ENCODE measurements around the gene TGFBR3. TPM values are rescaled to one million over a fixed set of nuclear protein-coding genes. Genes with fewer than 3 reads are reported as not detected.

Gene TGFBR3
- total and polyA plus RNA-seq, 2 of the 13 experiments (the other 11 are each of a cell fraction or from before 2014, with no cell fraction given): 76.5 to 195 TPM

DNA sequence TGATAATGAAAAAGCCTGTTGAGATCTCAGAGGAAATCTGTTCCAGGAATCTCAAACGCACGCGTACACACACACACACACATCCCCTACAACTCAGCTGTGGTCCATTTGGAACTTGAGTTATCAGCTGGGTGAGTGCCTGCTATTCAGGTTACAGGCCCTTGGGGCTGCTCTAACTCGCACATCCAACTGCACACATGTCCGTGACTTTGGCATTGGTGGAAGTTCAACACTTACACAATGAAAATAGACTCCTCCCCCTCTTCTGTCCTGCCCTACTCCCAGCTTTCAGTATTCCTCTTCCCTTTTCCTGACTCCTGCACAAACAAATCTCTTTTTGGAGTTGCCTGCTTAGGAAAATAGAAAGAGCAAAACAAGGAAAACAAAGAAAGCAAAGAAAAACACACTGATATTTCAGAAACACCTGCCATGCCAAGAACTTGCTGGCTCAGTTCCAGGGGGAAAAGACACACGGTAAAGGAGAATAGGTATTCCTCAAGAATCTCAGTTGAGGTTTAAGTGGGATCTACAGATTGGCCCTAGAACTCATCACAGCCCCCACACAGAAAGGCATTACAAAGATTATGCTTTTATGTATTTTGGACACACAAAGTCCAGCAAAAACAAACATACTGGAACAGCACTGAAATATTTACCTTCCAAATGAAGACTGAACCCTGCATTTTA lies 140.9 kb downstream of the TGFBR3 start (continued):
- TF ChIP-seq, protein P1, sequence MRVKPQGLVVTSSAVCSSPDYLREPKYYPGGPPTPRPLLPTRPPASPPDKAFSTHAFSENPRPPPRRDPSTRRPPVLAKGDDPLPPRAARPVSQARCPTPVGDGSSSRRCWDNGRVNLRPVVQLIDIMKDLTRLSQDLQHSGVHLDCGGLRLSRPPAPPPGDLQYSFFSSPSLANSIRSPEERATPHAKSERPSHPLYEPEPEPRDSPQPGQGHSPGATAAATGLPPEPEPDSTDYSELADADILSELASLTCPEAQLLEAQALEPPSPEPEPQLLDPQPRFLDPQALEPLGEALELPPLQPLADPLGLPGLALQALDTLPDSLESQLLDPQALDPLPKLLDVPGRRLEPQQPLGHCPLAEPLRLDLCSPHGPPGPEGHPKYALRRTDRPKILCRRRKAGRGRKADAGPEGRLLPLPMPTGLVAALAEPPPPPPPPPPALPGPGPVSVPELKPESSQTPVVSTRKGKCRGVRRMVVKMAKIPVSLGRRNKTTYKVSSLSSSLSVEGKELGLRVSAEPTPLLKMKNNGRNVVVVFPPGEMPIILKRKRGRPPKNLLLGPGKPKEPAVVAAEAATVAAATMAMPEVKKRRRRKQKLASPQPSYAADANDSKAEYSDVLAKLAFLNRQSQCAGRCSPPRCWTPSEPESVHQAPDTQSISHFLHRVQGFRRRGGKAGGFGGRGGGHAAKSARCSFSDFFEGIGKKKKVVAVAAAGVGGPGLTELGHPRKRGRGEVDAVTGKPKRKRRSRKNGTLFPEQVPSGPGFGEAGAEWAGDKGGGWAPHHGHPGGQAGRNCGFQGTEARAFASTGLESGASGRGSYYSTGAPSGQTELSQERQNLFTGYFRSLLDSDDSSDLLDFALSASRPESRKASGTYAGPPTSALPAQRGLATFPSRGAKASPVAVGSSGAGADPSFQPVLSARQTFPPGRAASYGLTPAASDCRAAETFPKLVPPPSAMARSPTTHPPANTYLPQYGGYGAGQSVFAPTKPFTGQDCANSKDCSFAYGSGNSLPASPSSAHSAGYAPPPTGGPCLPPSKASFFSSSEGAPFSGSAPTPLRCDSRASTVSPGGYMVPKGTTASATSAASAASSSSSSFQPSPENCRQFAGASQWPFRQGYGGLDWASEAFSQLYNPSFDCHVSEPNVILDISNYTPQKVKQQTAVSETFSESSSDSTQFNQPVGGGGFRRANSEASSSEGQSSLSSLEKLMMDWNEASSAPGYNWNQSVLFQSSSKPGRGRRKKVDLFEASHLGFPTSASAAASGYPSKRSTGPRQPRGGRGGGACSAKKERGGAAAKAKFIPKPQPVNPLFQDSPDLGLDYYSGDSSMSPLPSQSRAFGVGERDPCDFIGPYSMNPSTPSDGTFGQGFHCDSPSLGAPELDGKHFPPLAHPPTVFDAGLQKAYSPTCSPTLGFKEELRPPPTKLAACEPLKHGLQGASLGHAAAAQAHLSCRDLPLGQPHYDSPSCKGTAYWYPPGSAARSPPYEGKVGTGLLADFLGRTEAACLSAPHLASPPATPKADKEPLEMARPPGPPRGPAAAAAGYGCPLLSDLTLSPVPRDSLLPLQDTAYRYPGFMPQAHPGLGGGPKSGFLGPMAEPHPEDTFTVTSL (CRISPR knock-in tag; IDR thresholded peaks at IDR 0.05; ENCODE audit: borderline replicate concordance): no peak; the same call in 1 of the 2 replicates
- no peak for TF ChIP-seq TARDBP (CRISPR knock-in tag; IDR thresholded peaks at IDR 0.05)
- no peak for TF ChIP-seq PCBP2 (optimal IDR thresholded peaks at IDR 0.05; ENCODE audit: low read depth, low read length, poor library complexity, severe bottlenecking)
- no peak for TF ChIP-seq ESRRA (CRISPR knock-in tag; IDR thresholded peaks at IDR 0.05; ENCODE audit: low read depth)
- TF ChIP-seq ZFP37 (CRISPR knock-in tag; IDR thresholded peaks at IDR 0.05; ENCODE audit: borderline replicate concordance): no peak
- TF ChIP-seq, protein P2, sequence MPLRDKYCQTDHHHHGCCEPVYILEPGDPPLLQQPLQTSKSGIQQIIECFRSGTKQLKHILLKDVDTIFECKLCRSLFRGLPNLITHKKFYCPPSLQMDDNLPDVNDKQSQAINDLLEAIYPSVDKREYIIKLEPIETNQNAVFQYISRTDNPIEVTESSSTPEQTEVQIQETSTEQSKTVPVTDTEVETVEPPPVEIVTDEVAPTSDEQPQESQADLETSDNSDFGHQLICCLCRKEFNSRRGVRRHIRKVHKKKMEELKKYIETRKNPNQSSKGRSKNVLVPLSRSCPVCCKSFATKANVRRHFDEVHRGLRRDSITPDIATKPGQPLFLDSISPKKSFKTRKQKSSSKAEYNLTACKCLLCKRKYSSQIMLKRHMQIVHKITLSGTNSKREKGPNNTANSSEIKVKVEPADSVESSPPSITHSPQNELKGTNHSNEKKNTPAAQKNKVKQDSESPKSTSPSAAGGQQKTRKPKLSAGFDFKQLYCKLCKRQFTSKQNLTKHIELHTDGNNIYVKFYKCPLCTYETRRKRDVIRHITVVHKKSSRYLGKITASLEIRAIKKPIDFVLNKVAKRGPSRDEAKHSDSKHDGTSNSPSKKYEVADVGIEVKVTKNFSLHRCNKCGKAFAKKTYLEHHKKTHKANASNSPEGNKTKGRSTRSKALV (CRISPR knock-in tag; IDR thresholded peaks at IDR 0.05): no peak
- no peak for TF ChIP-seq RFXAP (CRISPR knock-in tag; IDR thresholded peaks at IDR 0.05; ENCODE audit: borderline replicate concordance)
- TF ChIP-seq ZNF644 (CRISPR knock-in tag; IDR thresholded peaks at IDR 0.05; ENCODE audit: low read depth): 0 out of 2 replicates have a peak, but pooled peaks have one; percentile 13
- TF ChIP-seq, protein P3, sequence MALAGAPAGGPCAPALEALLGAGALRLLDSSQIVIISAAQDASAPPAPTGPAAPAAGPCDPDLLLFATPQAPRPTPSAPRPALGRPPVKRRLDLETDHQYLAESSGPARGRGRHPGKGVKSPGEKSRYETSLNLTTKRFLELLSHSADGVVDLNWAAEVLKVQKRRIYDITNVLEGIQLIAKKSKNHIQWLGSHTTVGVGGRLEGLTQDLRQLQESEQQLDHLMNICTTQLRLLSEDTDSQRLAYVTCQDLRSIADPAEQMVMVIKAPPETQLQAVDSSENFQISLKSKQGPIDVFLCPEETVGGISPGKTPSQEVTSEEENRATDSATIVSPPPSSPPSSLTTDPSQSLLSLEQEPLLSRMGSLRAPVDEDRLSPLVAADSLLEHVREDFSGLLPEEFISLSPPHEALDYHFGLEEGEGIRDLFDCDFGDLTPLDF (CRISPR knock-in tag; IDR thresholded peaks at IDR 0.05): no peak
- peak; percentile 69; the same call in 1 of the 2 replicates for TF ChIP-seq FOXJ3 (CRISPR knock-in tag; IDR thresholded peaks at IDR 0.05; ENCODE audit: borderline replicate concordance)
- TF ChIP-seq ZBTB7B (CRISPR knock-in tag; IDR thresholded peaks at IDR 0.05): 0 out of 2 replicates have a peak, but pooled peaks have one; percentile 1
- TF ChIP-seq, protein P4, sequence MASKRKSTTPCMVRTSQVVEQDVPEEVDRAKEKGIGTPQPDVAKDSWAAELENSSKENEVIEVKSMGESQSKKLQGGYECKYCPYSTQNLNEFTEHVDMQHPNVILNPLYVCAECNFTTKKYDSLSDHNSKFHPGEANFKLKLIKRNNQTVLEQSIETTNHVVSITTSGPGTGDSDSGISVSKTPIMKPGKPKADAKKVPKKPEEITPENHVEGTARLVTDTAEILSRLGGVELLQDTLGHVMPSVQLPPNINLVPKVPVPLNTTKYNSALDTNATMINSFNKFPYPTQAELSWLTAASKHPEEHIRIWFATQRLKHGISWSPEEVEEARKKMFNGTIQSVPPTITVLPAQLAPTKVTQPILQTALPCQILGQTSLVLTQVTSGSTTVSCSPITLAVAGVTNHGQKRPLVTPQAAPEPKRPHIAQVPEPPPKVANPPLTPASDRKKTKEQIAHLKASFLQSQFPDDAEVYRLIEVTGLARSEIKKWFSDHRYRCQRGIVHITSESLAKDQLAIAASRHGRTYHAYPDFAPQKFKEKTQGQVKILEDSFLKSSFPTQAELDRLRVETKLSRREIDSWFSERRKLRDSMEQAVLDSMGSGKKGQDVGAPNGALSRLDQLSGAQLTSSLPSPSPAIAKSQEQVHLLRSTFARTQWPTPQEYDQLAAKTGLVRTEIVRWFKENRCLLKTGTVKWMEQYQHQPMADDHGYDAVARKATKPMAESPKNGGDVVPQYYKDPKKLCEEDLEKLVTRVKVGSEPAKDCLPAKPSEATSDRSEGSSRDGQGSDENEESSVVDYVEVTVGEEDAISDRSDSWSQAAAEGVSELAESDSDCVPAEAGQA (IDR thresholded peaks at IDR 0.05; ENCODE audit: low read depth): no peak
- TF ChIP-seq, protein P4 (CRISPR knock-in tag; IDR thresholded peaks at IDR 0.05; ENCODE audit: borderline replicate concordance): no peak
- TF ChIP-seq SETDB1 (CRISPR knock-in tag; IDR thresholded peaks at IDR 0.05; ENCODE audit: borderline replicate concordance): no peak
